ENCODE measurements around the gene SLC25A47.
A peak's percentile ranks its signal among the peaks of the same experiment; 100 is the strongest.

SLC25A47 gene

DNA sequence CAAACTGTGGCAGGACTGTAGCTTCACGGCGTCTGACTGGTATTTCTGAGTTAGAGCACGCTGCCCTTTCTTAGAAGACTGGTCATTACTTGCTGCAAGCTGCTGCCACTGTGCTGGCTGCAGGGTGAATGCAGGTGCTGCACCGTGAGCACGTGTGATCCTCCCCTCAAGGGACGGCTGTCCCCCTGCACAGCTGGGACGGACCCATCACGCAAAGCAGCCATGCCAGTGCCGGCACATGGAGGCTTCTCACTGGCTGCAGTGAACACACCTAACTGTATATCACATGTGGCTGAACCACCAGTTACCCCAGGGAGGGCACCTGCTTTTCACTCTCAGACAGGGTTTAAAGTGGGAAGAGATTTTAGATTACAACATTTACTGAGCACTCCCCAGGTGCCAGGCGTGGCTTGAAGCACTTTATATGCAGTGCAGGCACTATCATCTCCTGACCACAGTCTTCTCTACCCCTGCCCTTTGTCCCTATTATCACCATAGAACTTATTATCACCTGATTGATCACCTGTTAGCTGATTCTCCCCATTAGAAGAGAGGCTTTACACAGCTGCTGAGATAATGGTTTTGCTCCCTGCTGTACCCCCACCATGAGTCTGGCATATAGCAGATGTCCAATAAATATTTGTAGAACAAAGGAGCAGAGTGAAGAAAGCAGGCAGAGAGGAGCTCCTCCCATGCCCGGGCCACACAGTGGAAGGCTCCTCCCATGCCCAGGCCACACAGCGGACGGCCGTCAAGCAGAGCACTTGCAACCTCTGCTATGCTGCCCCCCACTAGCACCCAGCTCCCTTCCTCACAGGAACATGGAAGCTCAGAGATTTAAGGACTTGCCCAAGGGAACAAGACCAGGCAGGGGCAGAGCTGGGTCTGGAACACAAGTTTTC, 25.9 kb downstream of the SLC25A47 start:
- DNase-seq = peak; percentile 91

DNA sequence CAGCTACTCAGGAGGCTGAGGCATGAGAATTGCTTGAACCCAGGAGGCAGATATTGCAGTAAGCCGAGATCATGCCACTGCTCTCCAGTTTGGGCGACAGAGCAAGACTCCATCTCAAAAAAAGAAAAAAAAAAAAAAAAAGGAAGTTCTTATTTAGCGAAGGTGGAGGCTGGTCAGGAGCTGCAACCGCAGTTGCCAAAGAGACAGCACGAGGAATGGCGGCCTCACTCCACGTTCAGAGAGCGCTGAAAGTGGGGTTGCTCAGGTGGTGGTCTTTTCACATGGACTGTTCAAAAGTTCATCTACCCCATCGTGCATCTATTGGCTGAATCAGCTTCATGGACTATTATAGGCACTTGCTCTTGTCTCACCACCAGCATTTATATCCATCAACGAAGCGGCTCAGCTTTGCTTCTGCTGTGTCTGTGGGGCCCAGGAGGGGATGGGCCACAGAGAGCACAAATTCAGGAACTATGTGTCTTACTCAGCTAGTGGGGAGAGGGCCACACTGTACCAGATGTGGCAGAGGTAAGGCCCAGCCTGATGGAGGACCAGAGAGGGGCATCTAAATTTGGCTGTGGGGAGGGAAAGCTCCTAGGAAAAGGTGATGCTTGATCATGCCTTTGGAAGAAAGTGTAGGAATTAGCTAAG, 27.3 kb downstream of the SLC25A47 start:
- no peak for DNase-seq

DNA sequence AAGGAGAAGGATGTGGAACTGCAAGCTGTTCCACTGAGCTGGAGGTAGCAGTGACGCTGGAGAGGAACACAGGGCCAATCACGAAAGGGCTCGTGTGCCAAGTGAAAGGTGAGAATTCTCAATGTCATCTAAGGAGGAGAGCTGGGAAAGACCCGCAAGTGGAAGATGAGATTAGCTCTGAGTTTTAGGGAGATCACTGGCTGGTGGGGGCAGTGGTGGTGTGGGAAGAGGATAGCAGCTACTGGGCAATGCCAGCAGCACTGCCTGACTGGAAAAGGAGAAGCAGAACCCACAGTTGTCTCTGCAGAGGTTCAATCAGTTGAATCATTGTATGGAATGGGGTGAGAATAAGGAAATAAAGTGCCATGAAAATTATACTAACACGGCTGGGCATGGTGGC, 27.8 kb downstream of the SLC25A47 start:
- DNase-seq = no peak

DNA sequence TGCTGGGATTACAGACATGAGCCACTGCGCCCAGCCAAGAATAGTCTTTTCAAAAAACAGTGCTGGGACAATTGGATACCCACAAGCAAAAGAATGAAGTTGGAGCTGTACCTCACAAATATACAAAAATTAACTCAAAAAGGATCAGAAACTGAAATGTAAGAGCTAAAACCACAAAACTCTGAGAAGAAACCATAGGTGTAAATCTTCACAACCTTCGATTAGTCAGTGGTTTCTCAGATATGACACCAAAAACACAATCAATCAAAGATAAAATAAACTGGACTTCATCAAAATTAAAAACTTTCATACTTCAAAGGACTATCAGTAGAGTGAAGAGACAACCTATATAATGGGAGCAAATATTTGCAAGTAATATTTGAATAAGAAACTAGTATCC, 35.3 kb downstream of the SLC25A47 start:
- DNase-seq = no peak

- no peak for DNase-seq
These were observed 36.0 kb downstream of the SLC25A47 start for GRCh38 chr14:100359111-100359510.

DNA sequence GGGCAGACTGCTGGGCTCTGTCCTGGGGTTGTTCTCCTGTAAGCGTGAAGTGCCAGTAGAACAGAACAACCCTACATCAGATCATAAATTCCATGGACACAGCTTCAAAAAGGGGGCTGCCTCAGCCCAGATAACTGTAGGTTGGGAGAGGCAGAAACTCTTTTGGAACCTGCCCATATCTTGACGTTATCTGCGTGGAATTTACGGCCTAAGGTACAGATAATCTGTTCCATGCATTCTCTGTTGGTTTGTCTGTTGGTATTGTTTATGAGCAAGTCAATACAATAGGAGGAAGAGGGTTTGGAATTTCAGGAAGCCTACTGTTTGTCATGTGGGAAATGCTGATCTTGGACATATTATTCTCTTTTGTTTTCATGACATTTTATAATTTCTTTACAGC, 36.7 kb downstream of the SLC25A47 start:
- DNase-seq = no peak

DNA sequence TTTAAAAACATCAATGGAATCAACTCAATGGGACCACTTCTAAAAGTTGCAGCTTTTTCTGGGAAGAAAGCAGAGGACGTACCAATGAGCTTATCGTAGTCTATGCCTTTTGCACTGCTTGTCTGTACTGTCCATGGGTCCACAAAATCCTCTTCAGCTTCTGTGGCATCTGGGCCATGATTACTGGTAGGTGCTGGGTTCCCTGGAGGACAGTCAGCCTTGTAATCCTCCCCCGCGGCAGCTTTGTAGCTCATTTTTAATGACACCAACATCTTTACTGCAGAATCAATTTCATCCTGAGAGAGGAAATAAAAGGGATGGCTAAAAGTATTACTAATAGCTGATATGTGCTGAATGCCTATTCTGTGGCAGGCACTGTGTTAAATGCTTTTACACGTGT, 38.5 kb downstream of the SLC25A47 start:
- DNase-seq = no peak

GRCh38 chr14:100362311-100362927, 39.3 kb downstream of the SLC25A47 start:
- peak; percentile 81 for DNase-seq

GRCh38 chr14:100363053-100363452, 39.9 kb downstream of the SLC25A47 start:
- DNase-seq = no peak

DNA sequence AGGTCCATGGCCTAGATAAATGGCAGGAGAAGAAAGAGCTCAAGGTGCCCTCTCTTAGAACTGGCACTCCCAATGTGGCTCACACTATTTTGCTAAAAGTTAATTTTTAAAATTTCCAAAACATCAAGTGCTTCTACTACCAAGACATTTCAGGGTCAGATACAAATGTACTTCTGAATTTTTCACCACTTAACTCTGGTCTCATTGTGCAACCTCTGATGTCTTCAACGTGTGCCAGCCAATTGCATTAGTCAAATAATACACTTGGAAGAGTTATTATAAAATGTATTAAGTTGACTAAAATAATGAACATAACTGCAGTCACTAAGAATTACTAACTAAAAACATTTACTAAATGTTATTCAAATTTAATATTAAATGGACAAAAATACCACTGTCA, 41.3 kb downstream of the SLC25A47 start:
- no peak for DNase-seq

GRCh38 chr14:100365741-100366140, 42.6 kb downstream of the SLC25A47 start:
- DNase-seq = no peak

GRCh38 chr14:100369019-100369418, 45.9 kb downstream of the SLC25A47 start:
- no peak for DNase-seq

- no peak for DNase-seq
These were observed 46.9 kb downstream of the SLC25A47 start for GRCh38 chr14:100370003-100370402.

GRCh38 chr14:100371773-100372172, 48.6 kb downstream of the SLC25A47 start:
- no peak for DNase-seq

DNA sequence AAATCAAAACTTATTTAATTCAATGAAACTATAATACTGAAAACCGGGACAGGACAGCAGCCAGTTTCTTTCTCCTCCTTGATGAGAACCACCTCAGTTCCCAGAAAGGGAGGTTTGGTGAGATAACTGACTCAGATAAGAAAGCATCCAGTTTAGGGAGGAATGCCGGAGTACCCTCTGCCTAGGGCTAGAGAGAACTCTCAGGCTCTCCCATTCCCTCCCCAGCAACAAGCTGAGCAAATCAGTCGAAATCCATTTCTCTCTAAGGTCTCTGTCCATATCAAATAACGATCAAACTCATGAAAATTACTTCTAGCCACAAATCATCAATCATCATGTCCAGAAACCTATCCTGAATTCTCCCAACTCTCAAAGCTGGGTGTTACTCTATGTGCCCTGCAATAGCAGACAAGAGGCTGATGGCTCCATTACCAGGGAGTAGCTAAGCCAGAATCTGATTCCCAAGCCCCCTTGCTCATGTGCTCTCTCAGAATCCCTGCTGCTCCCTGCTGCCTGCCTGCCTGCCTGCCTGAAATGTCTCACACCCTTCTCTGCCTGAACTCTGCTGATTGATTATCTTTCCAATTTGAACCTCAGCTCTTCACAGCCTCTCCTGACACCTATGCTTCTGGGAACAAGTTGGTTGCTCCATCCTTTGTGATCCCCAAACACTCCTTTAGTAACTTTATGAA, 49.4 kb downstream of the SLC25A47 start:
- DNase-seq = no peak

DNA sequence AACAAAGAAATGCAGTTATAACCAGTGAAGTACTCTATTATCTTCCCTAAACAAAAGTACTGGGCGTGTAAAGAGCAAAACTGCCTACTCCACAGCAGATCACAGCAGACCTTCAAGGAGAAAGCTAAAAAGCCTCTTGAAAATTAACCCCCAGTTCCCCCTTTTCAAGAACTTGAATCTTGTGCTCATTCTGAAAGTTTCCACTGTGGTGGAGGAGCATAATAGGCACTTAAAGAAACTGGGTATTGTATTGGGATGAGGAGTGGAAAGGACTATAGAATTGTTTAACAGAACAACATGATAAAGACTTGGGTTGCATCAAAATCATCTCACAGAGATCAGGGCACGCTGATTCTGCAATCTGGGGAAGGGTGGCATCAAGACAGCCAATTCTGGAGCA, 51.1 kb downstream of the SLC25A47 start:
- no peak for DNase-seq

GRCh38 chr14:100374876-100375265, 51.7 kb downstream of the SLC25A47 start:
- no peak for DNase-seq

DNA sequence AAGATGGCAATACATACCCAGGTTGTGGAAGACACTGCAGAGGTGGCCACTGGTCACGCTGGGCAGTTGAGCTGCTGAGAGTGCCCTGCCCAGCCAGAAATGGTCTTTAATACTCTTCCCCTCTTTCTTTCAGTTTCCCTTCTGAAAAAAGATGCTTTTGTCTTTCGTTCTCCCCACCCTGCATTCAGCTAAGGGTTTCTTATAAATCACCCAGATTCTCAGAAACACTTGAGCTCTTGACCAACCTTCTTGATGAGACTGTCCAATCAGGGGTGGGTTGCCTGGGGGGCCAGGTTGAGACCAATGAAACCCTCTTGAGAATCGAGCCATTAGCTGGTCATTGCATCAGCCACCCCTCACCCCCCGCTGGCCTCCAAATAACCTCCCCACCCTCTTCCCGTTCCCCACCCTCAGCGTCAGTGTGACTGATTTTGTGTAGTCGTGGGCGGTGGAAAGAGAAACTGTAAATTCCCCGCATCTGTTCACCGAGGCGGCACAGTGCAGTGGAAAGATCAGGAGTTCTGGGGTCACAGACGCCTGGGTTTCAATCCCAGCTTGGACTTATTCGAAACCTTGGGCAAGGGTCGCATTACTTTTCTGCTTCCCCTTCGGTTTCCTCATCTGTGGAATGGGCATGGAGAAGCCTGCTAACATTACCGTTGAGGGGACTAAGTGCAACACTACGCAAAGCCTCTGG, 52.3 kb downstream of the SLC25A47 start:
- DNase-seq = peak; percentile 76

DNA sequence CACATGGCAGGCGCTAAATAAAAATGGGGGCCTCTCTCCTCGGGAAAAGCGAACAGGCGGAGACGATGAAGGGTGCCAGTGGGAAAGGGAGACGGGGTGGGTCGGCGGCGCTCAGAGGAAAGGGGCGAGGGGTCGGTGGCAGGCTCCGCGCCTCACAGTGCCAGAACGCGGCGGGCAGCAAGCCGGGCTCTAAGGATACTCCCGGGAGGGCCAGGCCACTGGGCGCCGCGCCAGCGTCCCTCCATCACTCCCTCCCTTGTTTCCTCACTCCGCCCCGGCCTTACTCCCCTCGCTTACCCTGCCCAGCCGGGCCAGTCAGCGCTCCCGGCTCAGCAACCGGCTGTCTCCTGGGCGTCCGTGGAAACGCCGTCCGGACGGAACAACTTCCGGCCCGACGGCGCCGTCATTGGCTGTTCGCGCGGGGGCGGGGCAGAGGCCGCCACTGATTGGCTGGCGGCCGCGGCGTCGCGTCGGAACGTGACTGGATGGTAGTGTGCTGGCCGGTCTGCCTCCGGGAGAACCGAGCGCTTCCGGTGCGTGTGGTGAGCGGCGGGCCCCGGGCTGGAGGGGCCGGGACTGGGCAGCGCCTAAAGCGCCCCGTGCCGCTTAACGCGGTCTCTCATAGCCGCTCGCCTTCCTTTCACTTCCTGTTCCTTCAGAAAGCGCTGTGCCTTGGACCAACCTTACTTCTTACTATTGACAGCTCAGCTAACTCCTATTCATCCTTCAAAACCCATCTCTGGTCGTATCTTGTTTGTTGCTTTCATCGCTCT, 53.0 kb downstream of the SLC25A47 start, which contains the start of gene WDR25:
TSS of gene WDR25 (plus strand) at position 523 of the 773 bp plus-strand sequence.
- DNase-seq = peak; percentile 98

GRCh38 chr14:100376751-100377171, 53.6 kb downstream of the SLC25A47 start:
- no peak for DNase-seq

All from COR-L47 (cell line).